Measurements from ENCODE around the gene AFAP1.

Gene AFAP1

DNA sequence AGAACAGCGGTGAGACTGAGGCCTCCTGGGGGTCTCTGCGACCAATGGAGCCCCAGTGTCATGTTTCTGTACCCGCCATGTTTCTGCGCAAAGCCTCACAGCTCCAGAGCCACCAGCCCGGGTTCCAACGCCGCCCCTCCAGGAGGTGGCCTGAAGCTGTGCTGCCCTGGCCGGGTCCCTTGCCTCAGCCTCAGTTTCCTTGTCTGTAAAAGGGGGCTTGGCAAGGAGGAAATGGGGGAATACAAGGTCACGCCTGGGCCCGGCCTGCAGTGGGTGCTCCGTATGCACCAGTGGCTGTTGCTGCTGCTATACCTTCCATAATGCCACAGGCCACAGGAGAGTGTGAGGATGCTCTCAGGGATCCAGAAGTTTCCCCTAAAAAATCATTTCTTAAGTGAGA, 229.5 kb downstream of the AFAP1 start:
- TF ChIP-seq, protein P1, sequence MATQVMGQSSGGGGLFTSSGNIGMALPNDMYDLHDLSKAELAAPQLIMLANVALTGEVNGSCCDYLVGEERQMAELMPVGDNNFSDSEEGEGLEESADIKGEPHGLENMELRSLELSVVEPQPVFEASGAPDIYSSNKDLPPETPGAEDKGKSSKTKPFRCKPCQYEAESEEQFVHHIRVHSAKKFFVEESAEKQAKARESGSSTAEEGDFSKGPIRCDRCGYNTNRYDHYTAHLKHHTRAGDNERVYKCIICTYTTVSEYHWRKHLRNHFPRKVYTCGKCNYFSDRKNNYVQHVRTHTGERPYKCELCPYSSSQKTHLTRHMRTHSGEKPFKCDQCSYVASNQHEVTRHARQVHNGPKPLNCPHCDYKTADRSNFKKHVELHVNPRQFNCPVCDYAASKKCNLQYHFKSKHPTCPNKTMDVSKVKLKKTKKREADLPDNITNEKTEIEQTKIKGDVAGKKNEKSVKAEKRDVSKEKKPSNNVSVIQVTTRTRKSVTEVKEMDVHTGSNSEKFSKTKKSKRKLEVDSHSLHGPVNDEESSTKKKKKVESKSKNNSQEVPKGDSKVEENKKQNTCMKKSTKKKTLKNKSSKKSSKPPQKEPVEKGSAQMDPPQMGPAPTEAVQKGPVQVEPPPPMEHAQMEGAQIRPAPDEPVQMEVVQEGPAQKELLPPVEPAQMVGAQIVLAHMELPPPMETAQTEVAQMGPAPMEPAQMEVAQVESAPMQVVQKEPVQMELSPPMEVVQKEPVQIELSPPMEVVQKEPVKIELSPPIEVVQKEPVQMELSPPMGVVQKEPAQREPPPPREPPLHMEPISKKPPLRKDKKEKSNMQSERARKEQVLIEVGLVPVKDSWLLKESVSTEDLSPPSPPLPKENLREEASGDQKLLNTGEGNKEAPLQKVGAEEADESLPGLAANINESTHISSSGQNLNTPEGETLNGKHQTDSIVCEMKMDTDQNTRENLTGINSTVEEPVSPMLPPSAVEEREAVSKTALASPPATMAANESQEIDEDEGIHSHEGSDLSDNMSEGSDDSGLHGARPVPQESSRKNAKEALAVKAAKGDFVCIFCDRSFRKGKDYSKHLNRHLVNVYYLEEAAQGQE (IDR thresholded peaks at IDR 0.05; ENCODE audit: insufficient read depth in 1 of 2, low read depth in 2 of 2, low read length in 2 of 2), result no peak
- TF ChIP-seq POLR2AphosphoS5 (IDR thresholded peaks at IDR 0.05; ENCODE audit: low read depth, low read length) (no peak), TAF1 (IDR thresholded peaks at IDR 0.05; ENCODE audit: borderline replicate concordance, insufficient read depth, low read length) (no peak), SIN3A (IDR thresholded peaks at IDR 0.05; ENCODE audit: borderline replicate concordance, insufficient read depth, low read length) (no peak), FOXP2 (optimal IDR thresholded peaks at IDR 0.05; ENCODE audit: borderline replicate concordance, extremely low read depth, extremely low read length, insufficient read depth) (no peak)

DNA sequence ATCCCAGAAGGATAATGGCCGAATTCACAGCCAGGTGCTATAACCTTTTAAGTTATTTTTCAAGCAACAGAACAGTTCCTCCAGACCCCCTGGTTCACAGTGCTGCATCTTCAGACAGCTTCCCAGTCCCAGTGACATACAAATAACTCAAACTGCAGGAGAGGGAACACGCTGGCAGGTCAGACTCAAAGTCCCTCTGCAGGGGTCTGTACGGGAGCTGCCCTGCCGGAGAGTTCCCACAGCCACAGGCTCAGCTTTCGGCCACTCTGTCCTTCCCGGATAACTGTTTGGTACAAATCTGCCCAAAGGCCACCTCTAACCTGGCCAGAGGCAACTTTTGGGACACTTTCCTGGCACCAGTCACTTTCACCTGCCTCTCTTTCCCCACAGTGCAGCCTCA, 230.2 kb downstream of the AFAP1 start:
- TF ChIP-seq TAF1 (IDR thresholded peaks at IDR 0.05; ENCODE audit: borderline replicate concordance, insufficient read depth, low read length) (no peak), POLR2AphosphoS5 (IDR thresholded peaks at IDR 0.05; ENCODE audit: low read depth, low read length) (no peak), FOXP2 (optimal IDR thresholded peaks at IDR 0.05; ENCODE audit: borderline replicate concordance, extremely low read depth, extremely low read length, insufficient read depth) (no peak), SIN3A (IDR thresholded peaks at IDR 0.05; ENCODE audit: borderline replicate concordance, insufficient read depth, low read length) (no peak)
- TF ChIP-seq, protein P1 (IDR thresholded peaks at IDR 0.05; ENCODE audit: insufficient read depth in 1 of 2, low read depth in 2 of 2, low read length in 2 of 2), result no peak

DNA sequence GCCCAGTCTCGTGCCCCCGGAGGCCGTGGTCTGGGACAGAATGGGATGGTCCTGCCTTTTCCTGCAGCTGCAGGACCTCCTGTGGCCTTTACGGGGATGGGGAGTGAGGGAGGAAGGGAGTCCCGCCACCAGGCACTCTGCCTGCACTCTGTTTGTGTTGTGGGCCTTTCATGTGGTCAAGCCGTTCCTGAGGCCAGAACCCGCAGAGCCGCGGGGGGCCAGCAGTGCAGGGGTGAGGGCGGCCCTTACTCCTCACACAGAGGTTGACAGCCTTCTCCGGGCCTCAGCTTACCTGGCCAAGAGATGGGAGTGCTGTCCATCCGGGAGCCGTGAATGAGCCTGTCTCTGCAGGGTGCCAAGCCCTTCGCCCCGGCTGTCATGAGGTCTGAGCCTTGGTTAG, 230.7 kb downstream of the AFAP1 start:
- TF ChIP-seq POLR2AphosphoS5 (IDR thresholded peaks at IDR 0.05; ENCODE audit: low read depth, low read length) (no peak), TAF1 (IDR thresholded peaks at IDR 0.05; ENCODE audit: borderline replicate concordance, insufficient read depth, low read length) (no peak), SIN3A (IDR thresholded peaks at IDR 0.05; ENCODE audit: borderline replicate concordance, insufficient read depth, low read length) (no peak), FOXP2 (optimal IDR thresholded peaks at IDR 0.05; ENCODE audit: borderline replicate concordance, extremely low read depth, extremely low read length, insufficient read depth) (no peak)
- TF ChIP-seq, protein P1 (IDR thresholded peaks at IDR 0.05; ENCODE audit: insufficient read depth in 1 of 2, low read depth in 2 of 2, low read length in 2 of 2), result no peak

All from PFSK-1 (cell line).